Neuronal stem cell (in vitro differentiated cells): ENCODE measurements around the gene NAP1L1.

Experiments
- DNase-seq: peaks from one replicate; pipeline ENCODE4 v3.0.0-alpha.2; 2013; ENCODE audit warnings: low spot score
- H2AFZ ChIP-seq: one replicate; pipeline ENCODE4 v1.6.1; 2013; ENCODE audit warnings: mild to moderate bottlenecking, low read length, inconsistent platforms
- H2AK5ac ChIP-seq: 2 replicates; pipeline ENCODE4 v1.6.1; 2013; ENCODE audit warnings: low read depth, mild to moderate bottlenecking, inconsistent platforms, low read length, moderate library complexity, mixed read lengths
- H2BK120ac ChIP-seq: 2 replicates; pipeline ENCODE4 v1.6.1; 2013; ENCODE audit warnings: low read depth, mild to moderate bottlenecking, inconsistent platforms, low read length, moderate library complexity, mixed read lengths
- H2BK12ac ChIP-seq: one replicate; pipeline ENCODE4 v1.6.1; 2013; ENCODE audit warnings: low read length, inconsistent platforms
- H2BK15ac ChIP-seq: 2 replicates; pipeline ENCODE4 v1.6.1; 2013; ENCODE audit warnings: mild to moderate bottlenecking, low read length, inconsistent platforms, mixed read lengths
- H2BK5ac ChIP-seq: one replicate; pipeline ENCODE4 v1.6.1; 2013; ENCODE audit warnings: inconsistent platforms, mild to moderate bottlenecking, low read length, moderate library complexity
- H3K14ac ChIP-seq: one replicate; pipeline ENCODE4 v1.6.1; 2013; ENCODE audit warnings: low read length, inconsistent platforms
- H3K18ac ChIP-seq: 2 replicates; pipeline ENCODE4 v1.6.1; 2013; ENCODE audit warnings: low read length, inconsistent platforms
- H3K23ac ChIP-seq: 2 replicates; pipeline ENCODE4 v1.6.1; 2013; ENCODE audit warnings: low read depth, mild to moderate bottlenecking, mixed read lengths, low read length, inconsistent platforms; ENCODE audit not compliant: poor library complexity
- H3K27ac ChIP-seq: replicated peaks from 3 replicates; pipeline ENCODE4 v1.5.1; 2013; ENCODE audit warnings: low read length, inconsistent platforms
- H3K27me3 ChIP-seq, 3 experiments: 2 replicates each; pipeline ENCODE4 v1.6.1; 2013; ENCODE audit warnings: low read length in 3 of 3, mild to moderate bottlenecking in 2 of 3, inconsistent platforms in 1 of 3, low read depth in 1 of 3, mixed read lengths in 1 of 3, moderate library complexity in 1 of 3; ENCODE audit not compliant: control insufficient read depth in 3 of 3, insufficient read depth in 3 of 3
- H3K36me3 ChIP-seq, 2 donors: replicated peaks in 1 of 2; 2 replicates each; pipeline ENCODE4 v1.6.1; 2013; ENCODE audit warnings: low read length in 2 of 2; ENCODE audit not compliant: control insufficient read depth in 2 of 2, insufficient read depth in 2 of 2
- H3K4ac ChIP-seq: 2 replicates; pipeline ENCODE4 v1.6.1; 2013; ENCODE audit warnings: inconsistent platforms, mild to moderate bottlenecking, low read length, moderate library complexity
- H3K4me1 ChIP-seq, 2 donors: 1 replicate in 1 of 2; 2 replicates in 1 of 2; pipeline ENCODE4 v1.6.1; 2013; ENCODE audit warnings: low read length in 2 of 2, low read depth in 1 of 2; ENCODE audit not compliant: control insufficient read depth in 2 of 2, insufficient read depth in 1 of 2
- H3K4me2 ChIP-seq: one replicate; pipeline ENCODE4 v1.6.1; 2013; ENCODE audit warnings: mild to moderate bottlenecking, low read length, inconsistent platforms; ENCODE audit not compliant: insufficient read depth, poor library complexity, severe bottlenecking
- H3K4me3 ChIP-seq, 2 donors: 2 replicates each; pipeline ENCODE4 v1.5.1; 2013; ENCODE audit warnings: low read length in 2 of 2, mild to moderate bottlenecking in 2 of 2, inconsistent platforms in 1 of 2, moderate library complexity in 1 of 2
- H3K79me1 ChIP-seq: one replicate; pipeline ENCODE4 v1.6.1; 2013; ENCODE audit warnings: low read depth, mild to moderate bottlenecking, inconsistent platforms, low read length, moderate library complexity
- H3K9ac ChIP-seq: one replicate; pipeline ENCODE4 v1.6.1; 2013; ENCODE audit warnings: mild to moderate bottlenecking, low read depth, low read length, inconsistent platforms; ENCODE audit not compliant: poor library complexity
- H3K9me3 ChIP-seq, 2 donors: replicated peaks in 1 of 2; 2 replicates each; pipeline versions ENCODE3 to v1.6.1; 2013; ENCODE audit warnings: low read length in 2 of 2, mild to moderate bottlenecking in 2 of 2, inconsistent platforms in 1 of 2, low read depth in 1 of 2, mixed read lengths in 1 of 2, moderate library complexity in 1 of 2; ENCODE audit not compliant: control insufficient read depth in 2 of 2, insufficient read depth in 1 of 2
- H4K8ac ChIP-seq: one replicate; pipeline ENCODE4 v1.6.1; 2013; ENCODE audit warnings: low read depth, mild to moderate bottlenecking, inconsistent platforms, low read length, moderate library complexity
- H4K91ac ChIP-seq: one replicate; pipeline ENCODE4 v1.6.1; 2013; ENCODE audit warnings: low read length, low read depth, mild to moderate bottlenecking, inconsistent platforms; ENCODE audit not compliant: poor library complexity
- WGBS, 2 donors: extraction: QIAGEN DNeasy Blood & Tissue Kit; methylation state at CpG; one replicate each; pipeline ENCODE4 v1.1.7; 2013; ENCODE audit warnings: missing lambda C conversion rate in 2 of 2, mixed read lengths in 1 of 2; ENCODE audit not compliant: insufficient read length in 2 of 2, insufficient replicate concordance in 1 of 2; ENCODE audit errors: extremely low coverage in 2 of 2; 5-methylcytosine and 5-hydroxymethylcytosine counted together

NAP1L1 gene

GRCh38 chr12:75995691-75996090 lies 88.8 kb downstream of the NAP1L1 start:
- Histone ChIP-seq H2AFZ (no peak overlapping the region), H3K4me3 (no peak overlapping the region), H3K9me3 (no peaks in the 10 kb centered on the region), H3K79me1 (no peaks in the 10 kb centered on the region), H3K4me1 (peaks cover 0 to 1% of the 10 kb centered on the region in 2 donors), H3K9ac (no peak overlapping the region), H3K14ac (no peak overlapping the region), H3K18ac (no peak overlapping the region), H3K27me3 (no peaks in the 10 kb centered on the region), H3K4me2 (no peak overlapping the region), H3K27ac (no peak overlapping the region), H4K8ac (no peak overlapping the region), H4K91ac (no peak overlapping the region), H2BK5ac (no peak overlapping the region), H2BK15ac (no peak overlapping the region), H2BK12ac (no peak overlapping the region), H3K23ac (no peak overlapping the region), H2AK5ac (no peak overlapping the region), H2BK120ac (no peak overlapping the region), H3K36me3 (no peaks in the 10 kb centered on the region), H3K4ac (no peak overlapping the region)
- DNase-seq = no peak

- Histone ChIP-seq H3K23ac (no peak overlapping the region), H3K4me3 (no peak overlapping the region), H3K14ac (no peak overlapping the region), H2BK15ac (no peak overlapping the region), H3K4me1 (peaks cover 0 to 1% of the 10 kb centered on the region in 2 donors), H3K9ac (no peak overlapping the region), H3K9me3 (no peaks in the 10 kb centered on the region), H2AFZ (no peak overlapping the region), H3K27me3 (no peaks in the 10 kb centered on the region), H3K4me2 (no peak overlapping the region), H3K79me1 (no peaks in the 10 kb centered on the region), H2BK12ac (no peak overlapping the region), H4K8ac (no peak overlapping the region), H2AK5ac (no peak overlapping the region), H3K4ac (no peak overlapping the region), H2BK120ac (no peak overlapping the region), H3K27ac (no peak overlapping the region), H2BK5ac (no peak overlapping the region), H3K18ac (no peak overlapping the region), H3K36me3 (no peaks in the 10 kb centered on the region), H4K91ac (no peak overlapping the region)
- WGBS, 2 donors = no CpG with 5 or more reads among the region's 4 CpGs
- no peak for DNase-seq
Measured at GRCh38 chr12:75994069-75994740, 90.3 kb downstream of the NAP1L1 start.

DNA sequence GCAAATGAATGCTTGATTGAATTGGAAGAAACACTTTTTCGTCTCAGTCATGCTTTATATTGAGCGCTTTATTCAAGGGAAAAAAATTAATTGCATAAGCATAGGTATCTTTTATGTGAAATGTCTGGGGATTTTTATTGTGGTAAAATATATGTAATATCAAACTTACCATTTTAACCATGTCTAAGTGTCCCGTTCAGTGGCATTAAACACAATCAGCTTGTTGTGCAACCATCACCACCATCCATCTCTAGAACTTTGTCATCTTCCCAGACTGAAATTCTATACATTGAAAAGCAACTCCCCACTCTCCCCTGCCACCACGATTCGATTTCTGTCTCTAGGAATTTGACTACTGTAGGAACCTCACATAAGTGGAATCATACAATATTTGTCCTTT lies 92.7 kb downstream of the NAP1L1 start:
- Histone ChIP-seq H3K36me3 (no peaks in the 10 kb centered on the region), H3K23ac (no peak overlapping the region), H2AFZ (no peak overlapping the region), H4K8ac (no peak overlapping the region), H3K9me3 (no peaks in the 10 kb centered on the region), H4K91ac (no peak overlapping the region), H3K9ac (no peak overlapping the region), H3K27me3 (no peaks in the 10 kb centered on the region), H3K14ac (no peak overlapping the region), H3K4me3 (no peak overlapping the region), H2BK15ac (no peak overlapping the region), H3K4me1 (peaks cover under 1 to 1% of the 10 kb centered on the region in 2 donors), H3K79me1 (no peaks in the 10 kb centered on the region), H3K4ac (no peak overlapping the region), H2BK120ac (no peak overlapping the region), H3K27ac (no peak overlapping the region), H2AK5ac (no peak overlapping the region), H3K4me2 (no peak overlapping the region), H2BK12ac (no peak overlapping the region), H3K18ac (no peak overlapping the region), H2BK5ac (no peak overlapping the region)
- WGBS, 2 donors = no CpG with 5 or more reads among the region's 5 CpGs
- no peak for DNase-seq

- Histone ChIP-seq H3K27ac (no peak overlapping the region), H3K79me1 (no peaks in the 10 kb centered on the region), H3K27me3 (no peaks in the 10 kb centered on the region), H2BK15ac (no peak overlapping the region), H3K9me3 (no peaks in the 10 kb centered on the region), H2BK120ac (no peak overlapping the region), H3K18ac (no peak overlapping the region), H3K4me2 (no peak overlapping the region), H2AK5ac (no peak overlapping the region), H3K4ac (no peak overlapping the region), H4K91ac (no peak overlapping the region), H3K23ac (no peak overlapping the region), H3K4me1 (peaks cover 1 to 2% of the 10 kb centered on the region in 2 donors), H3K14ac (no peak overlapping the region), H3K36me3 (no peaks in the 10 kb centered on the region), H4K8ac (no peak overlapping the region), H3K9ac (no peak overlapping the region), H3K4me3 (no peak overlapping the region), H2AFZ (no peak overlapping the region), H2BK12ac (no peak overlapping the region), H2BK5ac (no peak overlapping the region)
- WGBS, 2 donors = no CpG with 5 or more reads among the region's 4 CpGs
- no peak for DNase-seq
Measured at GRCh38 chr12:75990189-75990912, 94.1 kb downstream of the NAP1L1 start.
